ENCODE results near the gene MEPCE.

The MEPCE gene, protein sequence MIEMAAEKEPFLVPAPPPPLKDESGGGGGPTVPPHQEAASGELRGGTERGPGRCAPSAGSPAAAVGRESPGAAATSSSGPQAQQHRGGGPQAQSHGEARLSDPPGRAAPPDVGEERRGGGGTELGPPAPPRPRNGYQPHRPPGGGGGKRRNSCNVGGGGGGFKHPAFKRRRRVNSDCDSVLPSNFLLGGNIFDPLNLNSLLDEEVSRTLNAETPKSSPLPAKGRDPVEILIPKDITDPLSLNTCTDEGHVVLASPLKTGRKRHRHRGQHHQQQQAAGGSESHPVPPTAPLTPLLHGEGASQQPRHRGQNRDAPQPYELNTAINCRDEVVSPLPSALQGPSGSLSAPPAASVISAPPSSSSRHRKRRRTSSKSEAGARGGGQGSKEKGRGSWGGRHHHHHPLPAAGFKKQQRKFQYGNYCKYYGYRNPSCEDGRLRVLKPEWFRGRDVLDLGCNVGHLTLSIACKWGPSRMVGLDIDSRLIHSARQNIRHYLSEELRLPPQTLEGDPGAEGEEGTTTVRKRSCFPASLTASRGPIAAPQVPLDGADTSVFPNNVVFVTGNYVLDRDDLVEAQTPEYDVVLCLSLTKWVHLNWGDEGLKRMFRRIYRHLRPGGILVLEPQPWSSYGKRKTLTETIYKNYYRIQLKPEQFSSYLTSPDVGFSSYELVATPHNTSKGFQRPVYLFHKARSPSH

DNA sequence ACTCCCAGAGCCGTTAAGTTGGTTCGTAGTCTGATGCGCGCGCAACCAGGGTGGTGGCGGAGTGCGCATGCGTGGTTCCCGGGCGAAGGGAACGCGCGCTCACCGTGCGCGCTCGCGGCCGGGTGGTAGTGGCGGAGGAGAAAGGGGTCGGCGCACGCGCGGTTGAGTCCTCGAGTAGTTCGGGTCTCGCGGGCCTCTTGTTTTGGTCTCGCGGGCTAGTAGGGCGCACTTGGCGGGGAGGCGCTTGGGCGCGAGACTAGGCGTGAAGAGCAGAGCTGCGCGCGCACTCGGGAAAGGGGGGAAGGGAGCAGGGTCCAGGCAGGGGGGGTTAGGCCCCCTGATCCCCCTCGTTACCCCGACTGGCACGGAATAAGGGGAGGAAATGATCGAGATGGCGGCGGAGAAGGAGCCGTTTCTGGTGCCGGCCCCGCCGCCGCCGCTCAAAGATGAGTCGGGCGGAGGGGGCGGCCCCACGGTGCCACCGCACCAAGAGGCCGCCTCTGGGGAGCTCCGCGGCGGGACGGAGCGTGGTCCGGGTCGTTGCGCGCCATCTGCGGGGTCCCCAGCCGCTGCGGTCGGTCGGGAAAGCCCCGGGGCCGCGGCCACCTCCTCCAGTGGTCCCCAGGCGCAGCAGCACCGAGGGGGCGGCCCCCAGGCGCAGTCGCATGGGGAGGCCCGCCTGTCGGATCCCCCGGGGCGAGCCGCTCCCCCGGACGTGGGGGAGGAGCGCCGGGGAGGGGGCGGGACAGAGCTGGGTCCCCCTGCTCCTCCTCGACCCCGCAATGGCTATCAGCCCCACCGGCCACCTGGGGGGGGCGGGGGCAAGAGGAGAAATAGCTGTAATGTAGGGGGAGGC lies at the start of gene MEPCE:
Gene MEPCE, plus strand, starts transcription at position 195 of the 856 bp plus-strand sequence. Its CDS starts 188 bp downstream, at position 383.
- ChIA-PET POLR2A (interaction anchor here (0.5 to 3.3 kb wide), 47 partner anchors 7 to 860 kb away, joined by 3 to 39 read pairs (median 5); partner anchors contain the start of genes AGFG2, AP4M1, EPHB4 and FBXO24), CTCF (interaction anchor here (0.7 to 1.4 kb wide), 3 partner anchors 22 to 297 kb away, joined by 3 to 5 read pairs (median 3); no protein-coding TSS in a partner anchor)
- H3K4me1 ChIP-seq (ENCODE audit: control insufficient read depth, insufficient read depth, low read length): peaks cover 4% of the 10 kb centered on the region
- H3K4me3 ChIP-seq (ENCODE audit: low read depth, low read length): peak within 1 kb of the TSS; percentile 83
- no peaks in the 10 kb centered on the region for H3K9me3 ChIP-seq (ENCODE audit: control insufficient read depth, insufficient read depth, low read depth, low read length)
- H3K36me3 ChIP-seq (ENCODE audit: control insufficient read depth in 2 of 2, insufficient read depth in 1 of 2, low read length in 2 of 2): peaks cover 4 to 45% of the 10 kb centered on the region in 2 experiments; a peak in 2 of 3 replicates
- H3K27ac ChIP-seq (ENCODE audit: extremely low read depth, low read depth, low read length): peak within 1 kb of the TSS; percentile 97
- TF ChIP-seq ZNF423 (tag by site-specific recombination; IDR thresholded peaks at IDR 0.05) (peak; percentile 91), KLF8 (tag by site-specific recombination; IDR thresholded peaks at IDR 0.05) (no peak), KLF1 (tag by site-specific recombination; IDR thresholded peaks at IDR 0.05) (no peak), ZNF398 (tag by site-specific recombination; IDR thresholded peaks at IDR 0.05) (peak; percentile 80), ZEB2 (tag by site-specific recombination; IDR thresholded peaks at IDR 0.05) (0 out of 2 replicates have a peak, but pooled peaks have one; percentile 11), ZBTB44 (tag by site-specific recombination; IDR thresholded peaks at IDR 0.05) (no peak; the same call in 1 of the 2 replicates), ZNF324 (tag by site-specific recombination; IDR thresholded peaks at IDR 0.05) (0 out of 2 replicates have a peak, but pooled peaks have one; percentile 12), ZNF558 (tag by site-specific recombination; IDR thresholded peaks at IDR 0.05) (no peak), ZNF433 (tag by site-specific recombination; IDR thresholded peaks at IDR 0.05; ENCODE audit: low read depth) (no peak), GLIS1 (tag by site-specific recombination; IDR thresholded peaks at IDR 0.05) (peak; percentile 98), ZNF184 (tag by site-specific recombination; IDR thresholded peaks at IDR 0.05) (0 out of 2 replicates have a peak, but pooled peaks have one; percentile 36), ZNF335 (tag by site-specific recombination; conservative IDR thresholded peaks at IDR 0.05) (peak; percentile 79; the same call in 1 of the 2 replicates), ZNF670 (tag by site-specific recombination; IDR thresholded peaks at IDR 0.05; ENCODE audit: low read depth) (no peak), GLIS2 (tag by site-specific recombination; IDR thresholded peaks at IDR 0.05) (peak; percentile 96), KLF10 (tag by site-specific recombination; IDR thresholded peaks at IDR 0.05) (peak; percentile 82), ZNF677 (tag by site-specific recombination; IDR thresholded peaks at IDR 0.05) (peak; percentile 58; the same call in 1 of the 2 replicates), ZNF791 (tag by site-specific recombination; IDR thresholded peaks at IDR 0.05) (no peak), ZNF350 (tag by site-specific recombination; IDR thresholded peaks at IDR 0.05) (no peak)
- TF ChIP-seq, protein P1, sequence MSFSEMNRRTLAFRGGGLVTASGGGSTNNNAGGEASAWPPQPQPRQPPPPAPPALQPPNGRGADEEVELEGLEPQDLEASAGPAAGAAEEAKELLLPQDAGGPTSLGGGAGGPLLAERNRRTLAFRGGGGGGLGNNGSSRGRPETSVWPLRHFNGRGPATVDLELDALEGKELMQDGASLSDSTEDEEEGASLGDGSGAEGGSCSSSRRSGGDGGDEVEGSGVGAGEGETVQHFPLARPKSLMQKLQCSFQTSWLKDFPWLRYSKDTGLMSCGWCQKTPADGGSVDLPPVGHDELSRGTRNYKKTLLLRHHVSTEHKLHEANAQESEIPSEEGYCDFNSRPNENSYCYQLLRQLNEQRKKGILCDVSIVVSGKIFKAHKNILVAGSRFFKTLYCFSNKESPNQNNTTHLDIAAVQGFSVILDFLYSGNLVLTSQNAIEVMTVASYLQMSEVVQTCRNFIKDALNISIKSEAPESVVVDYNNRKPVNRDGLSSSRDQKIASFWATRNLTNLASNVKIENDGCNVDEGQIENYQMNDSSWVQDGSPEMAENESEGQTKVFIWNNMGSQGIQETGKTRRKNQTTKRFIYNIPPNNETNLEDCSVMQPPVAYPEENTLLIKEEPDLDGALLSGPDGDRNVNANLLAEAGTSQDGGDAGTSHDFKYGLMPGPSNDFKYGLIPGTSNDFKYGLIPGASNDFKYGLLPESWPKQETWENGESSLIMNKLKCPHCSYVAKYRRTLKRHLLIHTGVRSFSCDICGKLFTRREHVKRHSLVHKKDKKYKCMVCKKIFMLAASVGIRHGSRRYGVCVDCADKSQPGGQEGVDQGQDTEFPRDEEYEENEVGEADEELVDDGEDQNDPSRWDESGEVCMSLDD (tag by site-specific recombination; IDR thresholded peaks at IDR 0.05): peak; percentile 81
- TF ChIP-seq, protein P2, sequence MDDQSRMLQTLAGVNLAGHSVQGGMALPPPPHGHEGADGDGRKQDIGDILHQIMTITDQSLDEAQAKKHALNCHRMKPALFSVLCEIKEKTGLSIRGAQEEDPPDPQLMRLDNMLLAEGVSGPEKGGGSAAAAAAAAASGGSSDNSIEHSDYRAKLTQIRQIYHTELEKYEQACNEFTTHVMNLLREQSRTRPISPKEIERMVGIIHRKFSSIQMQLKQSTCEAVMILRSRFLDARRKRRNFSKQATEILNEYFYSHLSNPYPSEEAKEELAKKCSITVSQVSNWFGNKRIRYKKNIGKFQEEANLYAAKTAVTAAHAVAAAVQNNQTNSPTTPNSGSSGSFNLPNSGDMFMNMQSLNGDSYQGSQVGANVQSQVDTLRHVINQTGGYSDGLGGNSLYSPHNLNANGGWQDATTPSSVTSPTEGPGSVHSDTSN (CRISPR knock-in tag; IDR thresholded peaks at IDR 0.05): 0 out of 2 replicates have a peak, but pooled peaks have one; percentile 2
- TF ChIP-seq, protein P3, sequence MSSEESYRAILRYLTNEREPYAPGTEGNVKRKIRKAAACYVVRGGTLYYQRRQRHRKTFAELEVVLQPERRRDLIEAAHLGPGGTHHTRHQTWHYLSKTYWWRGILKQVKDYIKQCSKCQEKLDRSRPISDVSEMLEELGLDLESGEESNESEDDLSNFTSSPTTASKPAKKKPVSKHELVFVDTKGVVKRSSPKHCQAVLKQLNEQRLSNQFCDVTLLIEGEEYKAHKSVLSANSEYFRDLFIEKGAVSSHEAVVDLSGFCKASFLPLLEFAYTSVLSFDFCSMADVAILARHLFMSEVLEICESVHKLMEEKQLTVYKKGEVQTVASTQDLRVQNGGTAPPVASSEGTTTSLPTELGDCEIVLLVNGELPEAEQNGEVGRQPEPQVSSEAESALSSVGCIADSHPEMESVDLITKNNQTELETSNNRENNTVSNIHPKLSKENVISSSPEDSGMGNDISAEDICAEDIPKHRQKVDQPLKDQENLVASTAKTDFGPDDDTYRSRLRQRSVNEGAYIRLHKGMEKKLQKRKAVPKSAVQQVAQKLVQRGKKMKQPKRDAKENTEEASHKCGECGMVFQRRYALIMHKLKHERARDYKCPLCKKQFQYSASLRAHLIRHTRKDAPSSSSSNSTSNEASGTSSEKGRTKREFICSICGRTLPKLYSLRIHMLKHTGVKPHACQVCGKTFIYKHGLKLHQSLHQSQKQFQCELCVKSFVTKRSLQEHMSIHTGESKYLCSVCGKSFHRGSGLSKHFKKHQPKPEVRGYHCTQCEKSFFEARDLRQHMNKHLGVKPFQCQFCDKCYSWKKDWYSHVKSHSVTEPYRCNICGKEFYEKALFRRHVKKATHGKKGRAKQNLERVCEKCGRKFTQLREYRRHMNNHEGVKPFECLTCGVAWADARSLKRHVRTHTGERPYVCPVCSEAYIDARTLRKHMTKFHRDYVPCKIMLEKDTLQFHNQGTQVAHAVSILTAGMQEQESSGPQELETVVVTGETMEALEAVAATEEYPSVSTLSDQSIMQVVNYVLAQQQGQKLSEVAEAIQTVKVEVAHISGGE (tag by site-specific recombination; conservative IDR thresholded peaks at IDR 0.05; ENCODE audit: low read depth): peak; percentile 27; the same call in 1 of the 2 replicates

Data from HEK293 (cell line).